ENCODE measurements around the gene EMILIN1.

DNA sequence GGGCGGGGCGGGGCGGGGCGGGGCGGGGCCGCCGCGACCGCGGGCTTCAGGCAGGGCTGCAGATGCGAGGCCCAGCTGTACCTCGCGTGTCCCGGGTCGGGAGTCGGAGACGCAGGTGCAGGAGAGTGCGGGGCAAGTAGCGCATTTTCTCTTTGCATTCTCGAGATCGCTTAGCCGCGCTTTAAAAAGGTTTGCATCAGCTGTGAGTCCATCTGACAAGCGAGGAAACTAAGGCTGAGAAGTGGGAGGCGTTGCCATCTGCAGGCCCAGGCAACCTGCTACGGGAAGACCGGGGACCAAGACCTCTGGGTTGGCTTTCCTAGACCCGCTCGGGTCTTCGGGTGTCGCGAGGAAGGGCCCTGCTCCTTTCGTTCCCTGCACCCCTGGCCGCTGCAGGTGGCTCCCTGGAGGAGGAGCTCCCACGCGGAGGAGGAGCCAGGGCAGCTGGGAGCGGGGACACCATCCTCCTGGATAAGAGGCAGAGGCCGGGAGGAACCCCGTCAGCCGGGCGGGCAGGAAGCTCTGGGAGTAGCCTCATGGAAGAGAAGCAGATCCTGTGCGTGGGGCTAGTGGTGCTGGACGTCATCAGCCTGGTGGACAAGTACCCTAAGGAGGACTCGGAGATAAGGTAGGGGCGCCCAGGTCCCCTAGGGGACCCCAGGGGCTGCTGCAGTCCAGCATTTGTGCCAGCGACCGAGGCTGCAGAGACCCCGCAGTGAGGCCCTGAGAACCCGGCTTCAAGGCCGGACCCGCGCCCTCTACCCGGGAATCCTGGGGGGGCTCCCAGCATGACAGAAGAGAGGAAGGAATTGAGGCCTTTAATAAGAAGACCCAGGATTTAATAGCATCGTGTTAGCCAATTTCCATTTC is 8.5 kb downstream of the EMILIN1 start, which contains the start of gene KHK:
- TF ChIP-seq, protein P1, sequence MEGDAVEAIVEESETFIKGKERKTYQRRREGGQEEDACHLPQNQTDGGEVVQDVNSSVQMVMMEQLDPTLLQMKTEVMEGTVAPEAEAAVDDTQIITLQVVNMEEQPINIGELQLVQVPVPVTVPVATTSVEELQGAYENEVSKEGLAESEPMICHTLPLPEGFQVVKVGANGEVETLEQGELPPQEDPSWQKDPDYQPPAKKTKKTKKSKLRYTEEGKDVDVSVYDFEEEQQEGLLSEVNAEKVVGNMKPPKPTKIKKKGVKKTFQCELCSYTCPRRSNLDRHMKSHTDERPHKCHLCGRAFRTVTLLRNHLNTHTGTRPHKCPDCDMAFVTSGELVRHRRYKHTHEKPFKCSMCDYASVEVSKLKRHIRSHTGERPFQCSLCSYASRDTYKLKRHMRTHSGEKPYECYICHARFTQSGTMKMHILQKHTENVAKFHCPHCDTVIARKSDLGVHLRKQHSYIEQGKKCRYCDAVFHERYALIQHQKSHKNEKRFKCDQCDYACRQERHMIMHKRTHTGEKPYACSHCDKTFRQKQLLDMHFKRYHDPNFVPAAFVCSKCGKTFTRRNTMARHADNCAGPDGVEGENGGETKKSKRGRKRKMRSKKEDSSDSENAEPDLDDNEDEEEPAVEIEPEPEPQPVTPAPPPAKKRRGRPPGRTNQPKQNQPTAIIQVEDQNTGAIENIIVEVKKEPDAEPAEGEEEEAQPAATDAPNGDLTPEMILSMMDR (conservative IDR thresholded peaks at IDR 0.05 in 1 of 2, IDR thresholded peaks at IDR 0.05 in 1 of 2; ENCODE audit: low read depth in 1 of 2, low read length in 2 of 2), result no peak
- TF ChIP-seq EZH2 (IDR thresholded peaks at IDR 0.05; ENCODE audit: low read length, missing control alignments), result no peak

Data from fibroblast of lung (primary cell).